AG04450 (cell line): ENCODE measurements around the gene CHAC1. TPM values are rescaled to one million over a fixed set of nuclear protein-coding genes. Genes with fewer than 3 reads are reported as not detected.
A peak's percentile ranks its signal among the peaks of the same experiment; 100 is the strongest.

Experiments used
- CTCF ChIA-PET: fragments of 300-600, 350-600 bp; formaldehyde crosslinking; extraction: SDS; loops from one replicate; lab custom pipeline; 2022; ENCODE audit warnings: antibody characterized with exemption, inconsistent platforms; lab: Charles Lee
- POLR2A ChIA-PET: fragments of 350-600 bp; formaldehyde crosslinking; extraction: SDS; loops from one replicate; lab custom pipeline; 2021; ENCODE audit warnings: antibody characterized with exemption, inconsistent platforms; lab: Yijun Ruan, JAX
- DNase-seq: peaks from one replicate; pipeline ENCODE4 v3.0.0-alpha.2; 2011; ENCODE audit warnings: low read depth, low spot score
- H3K27ac ChIP-seq: one replicate; pipeline ENCODE4 v1.5.1; 2012; ENCODE audit warnings: low read depth, low read length, control low read depth
- H3K27me3 ChIP-seq: one replicate; pipeline ENCODE4 v1.6.0; 2012; ENCODE audit warnings: low read length; ENCODE audit not compliant: control insufficient read depth, insufficient read depth
- H3K4me3 ChIP-seq: 2 replicates; pipeline ENCODE4 v1.5.1; 2011; ENCODE audit warnings: mild to moderate bottlenecking, low read depth, low read length, control low read depth
- H3K9me3 ChIP-seq: 2 replicates; pipeline ENCODE4 v1.5.1; 2012; ENCODE audit warnings: low read length; ENCODE audit not compliant: control insufficient read depth, insufficient read depth
- polyA plus RNA-seq: library from polyadenylated mRNA; depleted of rRNA; stranded (reverse); fragments of >200 nt; gene quantifications from 2 replicates; pipeline ENCODE4 v1.2.3, GENCODE V29; 2011
- TF ChIP-seq, protein P1 (sequence below): IDR thresholded peaks from 2 replicates; pipeline ENCODE4 v1.5.1; 2011; ENCODE audit warnings: low read depth, low read length, control low read depth, inconsistent platforms

Gene CHAC1
- polyA plus RNA-seq, 1 experiment = 106 TPM

DNA sequence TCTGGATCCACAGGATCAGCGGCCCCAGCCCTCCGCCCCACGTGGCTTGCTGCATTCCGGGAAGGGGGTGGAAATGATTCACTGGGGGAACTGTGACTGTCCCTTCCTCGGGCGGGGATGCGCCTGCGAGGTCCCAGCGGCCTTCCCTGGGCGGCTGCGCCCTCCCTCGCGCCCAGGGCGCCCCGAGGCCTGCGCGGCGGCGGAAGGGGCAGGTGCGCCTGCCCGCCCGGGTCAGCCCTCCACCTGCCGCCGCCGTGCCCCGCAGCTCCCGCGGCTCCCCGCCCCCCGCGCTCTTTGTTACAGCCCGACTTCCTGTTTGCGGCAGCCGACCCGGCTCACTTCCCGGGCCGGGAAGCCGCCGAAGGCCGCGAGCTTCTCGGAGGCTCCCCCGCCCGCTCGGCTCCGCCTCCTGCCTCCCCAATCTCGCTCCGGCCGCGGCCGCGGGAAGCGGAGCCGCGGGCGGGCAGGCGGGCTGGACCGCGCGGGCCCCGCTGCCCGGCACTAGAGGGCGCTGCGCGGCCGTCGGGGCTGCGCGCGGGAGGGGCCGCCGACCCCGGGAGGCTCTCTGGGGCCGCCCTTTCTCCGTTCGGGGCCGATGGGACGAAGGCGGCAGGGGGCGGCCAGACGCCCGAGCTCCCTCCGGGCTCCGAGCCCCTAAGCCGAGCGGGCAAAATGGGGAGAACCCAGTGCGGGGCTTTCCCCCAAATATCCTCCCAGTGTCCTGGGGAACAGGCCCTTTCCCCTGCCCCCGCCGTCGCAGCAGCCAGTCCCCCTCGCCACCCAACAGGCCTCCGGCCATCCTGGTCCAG is 11.5 kb upstream of the CHAC1 start:
- H3K9me3 ChIP-seq = no peaks in the 10 kb centered on the region
- ChIA-PET CTCF (interaction anchor here (0.6 to 4.3 kb wide), 41 partner anchors 9 to 303 kb away, joined by 3 to 89 read pairs (median 4); partner anchors contain the start of genes CHAC1 and VPS18), POLR2A (interaction anchor here (0.6 to 3.2 kb wide), 10 partner anchors 11 to 77 kb away, joined by 3 to 29 read pairs (median 4); partner anchors contain the start of gene CHAC1)
- peak overlapping the region; percentile 81 for H3K27ac ChIP-seq
- H3K27me3 ChIP-seq = no peaks in the 10 kb centered on the region
- DNase-seq = peak; percentile 27
- TF ChIP-seq, protein P1, sequence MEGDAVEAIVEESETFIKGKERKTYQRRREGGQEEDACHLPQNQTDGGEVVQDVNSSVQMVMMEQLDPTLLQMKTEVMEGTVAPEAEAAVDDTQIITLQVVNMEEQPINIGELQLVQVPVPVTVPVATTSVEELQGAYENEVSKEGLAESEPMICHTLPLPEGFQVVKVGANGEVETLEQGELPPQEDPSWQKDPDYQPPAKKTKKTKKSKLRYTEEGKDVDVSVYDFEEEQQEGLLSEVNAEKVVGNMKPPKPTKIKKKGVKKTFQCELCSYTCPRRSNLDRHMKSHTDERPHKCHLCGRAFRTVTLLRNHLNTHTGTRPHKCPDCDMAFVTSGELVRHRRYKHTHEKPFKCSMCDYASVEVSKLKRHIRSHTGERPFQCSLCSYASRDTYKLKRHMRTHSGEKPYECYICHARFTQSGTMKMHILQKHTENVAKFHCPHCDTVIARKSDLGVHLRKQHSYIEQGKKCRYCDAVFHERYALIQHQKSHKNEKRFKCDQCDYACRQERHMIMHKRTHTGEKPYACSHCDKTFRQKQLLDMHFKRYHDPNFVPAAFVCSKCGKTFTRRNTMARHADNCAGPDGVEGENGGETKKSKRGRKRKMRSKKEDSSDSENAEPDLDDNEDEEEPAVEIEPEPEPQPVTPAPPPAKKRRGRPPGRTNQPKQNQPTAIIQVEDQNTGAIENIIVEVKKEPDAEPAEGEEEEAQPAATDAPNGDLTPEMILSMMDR = peak; percentile 36; the same call in 1 of the 2 replicates
- peak overlapping the region; percentile 54 for H3K4me3 ChIP-seq

DNA sequence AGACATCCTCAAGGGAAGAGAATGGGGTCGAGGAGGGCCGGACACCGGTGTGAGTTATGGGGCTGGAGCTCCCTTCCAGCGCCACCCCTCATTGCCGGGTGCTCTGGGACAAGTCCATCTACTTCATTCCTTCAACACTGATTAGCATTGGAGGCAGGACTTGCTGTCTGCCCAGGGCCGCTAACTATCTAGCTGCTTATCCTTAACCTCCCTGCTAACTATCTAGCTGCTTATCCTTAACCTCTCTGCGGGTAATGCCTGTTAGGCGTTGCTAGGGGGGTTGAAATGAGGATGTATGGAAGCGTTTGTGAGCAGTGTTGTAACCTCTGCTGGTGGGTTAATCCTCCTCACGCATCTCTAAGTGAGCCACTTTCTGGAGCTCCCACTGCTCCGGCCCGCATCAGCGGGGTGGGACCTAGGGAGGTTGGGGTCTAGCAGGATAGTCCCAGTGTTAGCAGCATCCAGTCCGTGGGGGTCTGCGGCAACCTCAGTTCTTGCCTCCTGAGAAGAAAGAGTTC is 10.9 kb upstream of the CHAC1 start:
- ChIA-PET CTCF (interaction anchor here (0.8 to 4.3 kb wide), 19 partner anchors 10 to 302 kb away, joined by 3 to 89 read pairs (median 6); partner anchors contain the start of genes CHAC1 and VPS18), POLR2A (interaction anchor here (0.6 to 3.2 kb wide), 9 partner anchors 11 to 76 kb away, joined by 3 to 29 read pairs (median 4); partner anchors contain the start of gene CHAC1)
- Histone ChIP-seq H3K9me3 (no peaks in the 10 kb centered on the region), H3K27ac (peak overlapping the region; percentile 81), H3K4me3 (peak overlapping the region; percentile 54), H3K27me3 (no peaks in the 10 kb centered on the region)
- no peak for DNase-seq
- TF ChIP-seq, protein P1 = no peak

DNA sequence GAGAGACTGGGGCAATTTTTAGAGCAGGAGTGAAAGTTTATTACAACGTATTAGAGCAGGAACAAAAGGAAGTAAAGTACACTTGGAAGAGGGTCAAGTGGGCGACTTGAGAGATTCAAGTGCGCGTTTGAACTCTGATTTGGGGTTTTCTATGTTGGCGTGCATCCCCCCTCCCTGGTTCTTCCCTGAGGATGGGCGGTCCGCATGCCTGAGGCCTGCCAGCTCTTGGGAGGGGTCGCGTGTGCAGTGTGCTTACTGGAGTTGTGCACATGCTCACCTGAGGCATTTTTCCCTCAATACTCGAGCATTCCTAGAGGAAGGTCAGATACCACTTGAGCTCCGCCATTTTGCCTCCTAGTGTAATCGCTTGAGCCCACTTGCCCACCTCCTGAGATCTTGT is 10.4 kb upstream of the CHAC1 start:
- DNase-seq = no peak
- Histone ChIP-seq H3K4me3 (no peak overlapping the region), H3K27ac (no peak overlapping the region), H3K27me3 (no peaks in the 10 kb centered on the region), H3K9me3 (no peaks in the 10 kb centered on the region)
- ChIA-PET POLR2A (interaction anchor here (1.1 to 3.2 kb wide), 2 partner anchors 10 to 17 kb away, joined by 4 to 29 read pairs; partner anchors contain the start of gene CHAC1), CTCF (interaction anchor here (0.8 to 4.3 kb wide), 14 partner anchors 9 to 302 kb away, joined by 3 to 89 read pairs (median 12); partner anchors contain the start of genes CHAC1 and VPS18)
- TF ChIP-seq, protein P1 = no peak

DNA sequence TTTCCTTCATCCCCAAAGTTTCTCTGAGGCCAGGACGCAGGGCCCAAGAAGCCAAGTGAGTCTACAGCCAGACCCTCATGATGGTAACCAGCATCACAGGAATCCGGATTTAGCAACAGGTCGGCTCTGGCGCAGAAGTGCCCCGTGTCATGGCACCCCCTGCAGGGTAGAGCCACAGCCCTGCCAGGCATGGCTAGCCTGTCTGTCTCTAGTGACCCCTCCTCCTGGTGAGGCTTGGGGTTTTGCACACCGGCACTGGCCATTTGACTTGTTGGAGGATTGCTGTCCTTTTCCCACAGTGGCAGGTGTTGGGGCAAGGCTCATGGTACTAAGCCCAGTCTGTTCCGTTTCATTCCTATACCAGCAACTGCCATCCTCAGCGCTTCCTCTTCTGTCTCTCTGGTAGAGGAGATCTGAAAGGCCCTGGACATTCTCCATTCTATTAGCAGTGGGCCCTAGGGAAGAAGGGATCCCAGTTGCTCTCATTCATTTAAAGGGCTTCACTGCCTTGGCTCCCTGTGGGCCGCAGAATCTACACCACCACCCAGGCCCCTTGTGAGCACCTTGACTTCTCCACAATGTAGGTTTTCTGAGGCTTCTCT is 9.4 kb upstream of the CHAC1 start:
- CTCF ChIA-PET = interaction anchor here (3.8 to 4.3 kb wide), 2 partner anchors 13 to 76 kb away, joined by 30 to 89 read pairs; no protein-coding TSS in a partner anchor

More for the DNA sequence above, 9.4 kb upstream of the CHAC1 start:
- no peak overlapping the region for H3K4me3 ChIP-seq
- TF ChIP-seq, protein P1 = no peak
- POLR2A ChIA-PET = no interaction called here
- H3K27ac ChIP-seq = no peak overlapping the region
- no peaks in the 10 kb centered on the region for H3K27me3 ChIP-seq
- no peaks in the 10 kb centered on the region for H3K9me3 ChIP-seq
- DNase-seq = no peak
